GM12878 (cell line): ENCODE measurements around the gene CDCA3. TPM values are rescaled to one million over a fixed set of nuclear protein-coding genes. Genes with fewer than 3 reads are reported as not detected.

Experiments used
- ATF7 ChIP-seq: fragments of 450-650 bp; IDR thresholded peaks from 2 replicates; pipeline ENCODE4 v1.6.1; 2016; ENCODE audit warnings: low read depth, mild to moderate bottlenecking
- CBX3 ChIP-seq: fragments of 200-600 bp; sonication (generic); IDR thresholded peaks from 2 replicates; pipeline ENCODE4 v1.6.1; 2016; ENCODE audit warnings: low read depth, borderline replicate concordance
- CHD4 ChIP-seq: fragments of 200-600 bp; sonication (generic); IDR thresholded peaks from 2 replicates; pipeline ENCODE4 v1.6.1; 2016; ENCODE audit warnings: mild to moderate bottlenecking
- CREM ChIP-seq: IDR thresholded peaks from 2 replicates; pipeline ENCODE4 v1.6.1; 2014; ENCODE audit warnings: antibody characterized with exemption, low read depth
- ESRRA ChIP-seq: IDR thresholded peaks from 2 replicates; pipeline ENCODE4 v1.6.1; 2012; ENCODE audit warnings: mild to moderate bottlenecking, low read length, improper control_type of control experiment
- FOXM1 ChIP-seq: IDR thresholded peaks from 2 replicates; pipeline ENCODE4 v1.6.1; 2012; ENCODE audit warnings: low read depth, mild to moderate bottlenecking, inconsistent platforms, low read length, moderate library complexity
- IKZF2 ChIP-seq, 2 experiments: fragments of 450-650 bp; IDR thresholded peaks; 2 replicates each; pipeline ENCODE4 v1.6.1; 2017; ENCODE audit warnings: mild to moderate bottlenecking in 2 of 2, moderate library complexity in 2 of 2
- IRF4 ChIP-seq: IDR thresholded peaks from 2 replicates; pipeline ENCODE4 v1.6.1; 2011; ENCODE audit warnings: low read depth, low read length
- KLF5 ChIP-seq: fragments of 450-650 bp; IDR thresholded peaks from 2 replicates; pipeline ENCODE4 v1.6.1; 2014; ENCODE audit warnings: mild to moderate bottlenecking; ENCODE audit not compliant: partially characterized antibody
- NFIC ChIP-seq: IDR thresholded peaks from 2 replicates; pipeline ENCODE4 v1.6.1; 2012; ENCODE audit warnings: low read depth, mild to moderate bottlenecking, inconsistent platforms, low read length, moderate library complexity
- PML ChIP-seq: IDR thresholded peaks from 2 replicates; pipeline ENCODE4 v1.6.1; 2012; ENCODE audit warnings: low read length, inconsistent platforms
- RCOR1 ChIP-seq: conservative IDR thresholded peaks from 2 replicates; pipeline ENCODE4 v1.6.1; 2012; ENCODE audit warnings: low read depth, low read length, improper control_type of control experiment
- RFX5 ChIP-seq: IDR thresholded peaks from 2 replicates; pipeline ENCODE4 v1.6.1; 2011; ENCODE audit warnings: low read depth, low read length, improper control_type of control experiment
- SMAD5 ChIP-seq: IDR thresholded peaks from 2 replicates; pipeline ENCODE4 v1.6.1; 2016; ENCODE audit warnings: antibody characterized with exemption, low read depth
- SMARCA5 ChIP-seq: fragments of 450-650 bp; IDR thresholded peaks from 2 replicates; pipeline ENCODE4 v1.6.1; 2017; ENCODE audit warnings: mild to moderate bottlenecking
- SREBF1 ChIP-seq: IDR thresholded peaks from 2 replicates; pipeline ENCODE4 v1.6.1; 2012; ENCODE audit warnings: mild to moderate bottlenecking, low read length
- STAT1 ChIP-seq: fragments of 450-650 bp; conservative IDR thresholded peaks from 2 replicates; pipeline ENCODE4 v1.6.1; 2014; ENCODE audit warnings: antibody characterized with exemption, mild to moderate bottlenecking
- SUPT20H ChIP-seq: IDR thresholded peaks from 2 replicates; pipeline ENCODE4 v1.6.1; 2011; ENCODE audit warnings: low read depth, mild to moderate bottlenecking, low read length, moderate library complexity, borderline replicate concordance; ENCODE audit not compliant: control insufficient read depth
- SUZ12 ChIP-seq: fragments of 200-600 bp; sonication (generic); IDR thresholded peaks from one replicate; pipeline ENCODE4 v1.6.1; 2018; ENCODE audit warnings: antibody characterized with exemption, mild to moderate bottlenecking; ENCODE audit not compliant: unreplicated experiment
- TAF1 ChIP-seq: IDR thresholded peaks from 2 replicates; pipeline ENCODE4 v1.6.1; 2011; ENCODE audit warnings: mild to moderate bottlenecking, low read depth, low read length, borderline replicate concordance
- TARDBP ChIP-seq: IDR thresholded peaks from 2 replicates; pipeline ENCODE4 v1.6.1; 2016; ENCODE audit warnings: borderline replicate concordance
- TBL1XR1 ChIP-seq: IDR thresholded peaks from 2 replicates; pipeline ENCODE4 v1.6.1; 2012; ENCODE audit warnings: low read depth, low read length, improper control_type of control experiment
- ZNF274 ChIP-seq: IDR thresholded peaks from one replicate; pipeline ENCODE4 v1.8.0; 2011; ENCODE audit not compliant: insufficient read length, insufficient read depth
- ZNF622 ChIP-seq: fragments of 450-650 bp; IDR thresholded peaks from 2 replicates; pipeline ENCODE4 v1.6.1; 2017; ENCODE audit warnings: mild to moderate bottlenecking, inconsistent platforms
- polyA plus RNA-seq, 11 experiments: library from polyadenylated mRNA; depleted of rRNA in 4 of 11; unstranded in 6 of 11; stranded (reverse) in 5 of 11; fragments of >200 nt; fragmentation: Nextera tagmentation in 4 of 11; fragmentation: Illumina TruSeq in 1 of 11; extraction: Ambion mirVana in 4 of 11; extraction: Trizol in 1 of 11; gene quantifications; 1 replicate in 1 of 11; 2 replicates in 10 of 11; pipeline versions ENCODE4 v1.2.1 to v1.2.3, GENCODE V29; 2011 to 2016; ENCODE audit warnings: inconsistent platforms in 2 of 11, missing spikeins in 2 of 11, low read depth in 1 of 11
- total RNA-seq, 4 experiments: library from RNA; depleted of rRNA in 3 of 4; stranded (reverse); fragments of >200 nt in 3 of 4; fragmentation: Illumina TruSeq in 1 of 4; extraction: Trizol in 1 of 4; gene quantifications; 2 replicates each; pipeline versions ENCODE4 v1.2.1 to v1.2.3, GENCODE V29; 2013 to 2021
- TF ChIP-seq, protein P1 (sequence below): fragments of 450-650 bp; IDR thresholded peaks from 2 replicates; pipeline ENCODE4 v1.6.1; 2017; ENCODE audit warnings: mild to moderate bottlenecking, moderate library complexity
- TF ChIP-seq, protein P2 (sequence below): fragments of 450-650 bp; IDR thresholded peaks from 2 replicates; pipeline ENCODE4 v1.6.1; 2014; ENCODE audit warnings: mild to moderate bottlenecking
- TF ChIP-seq, protein P3 (sequence below): fragments of 450-650 bp; conservative IDR thresholded peaks from 2 replicates; pipeline ENCODE4 v1.6.1; 2017; ENCODE audit warnings: mild to moderate bottlenecking, moderate library complexity

The CDCA3 gene
- total and polyA plus RNA-seq, 10 of the 15 experiments (the other 5 are each of a cell fraction or from before 2014, with no cell fraction given) = 34.5 to 148 (median 97.4) TPM

DNA sequence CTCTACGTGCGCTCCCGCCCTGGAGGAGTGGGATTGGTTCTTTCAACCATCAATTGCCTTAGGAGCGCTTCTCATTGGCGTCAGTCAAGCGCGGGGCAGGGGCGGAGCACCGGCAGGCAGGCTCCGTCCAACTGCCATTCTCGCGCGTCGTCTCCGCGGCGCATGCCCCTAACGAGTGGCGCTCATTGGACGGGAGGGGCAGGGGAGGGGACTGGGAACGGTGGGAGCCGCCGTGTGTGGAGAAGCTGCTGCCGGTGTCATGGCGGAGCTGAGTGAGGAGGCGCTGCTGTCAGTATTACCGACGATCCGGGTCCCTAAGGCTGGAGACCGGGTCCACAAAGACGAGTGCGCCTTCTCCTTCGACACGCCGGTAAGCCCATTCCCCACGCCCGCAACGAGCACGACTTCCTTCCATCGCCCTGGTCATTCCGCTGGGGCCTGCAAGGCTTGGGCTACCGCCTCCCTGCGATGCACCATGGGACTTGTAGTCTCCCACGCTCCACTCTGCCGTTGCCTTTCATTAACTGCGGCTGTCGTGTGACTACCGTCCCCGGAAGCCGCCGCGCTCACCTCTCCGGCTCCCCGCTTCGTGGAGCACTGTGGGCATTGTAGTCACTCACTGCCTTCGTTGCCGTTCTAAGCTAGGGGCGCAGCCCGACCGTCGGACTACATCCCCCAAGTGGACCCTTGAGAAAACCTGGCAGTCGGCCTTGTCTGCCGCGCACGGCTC lies 1.0 kb upstream of the CDCA3 start, which contains the start of gene USP5 (continued):
- TF ChIP-seq, protein P1, sequence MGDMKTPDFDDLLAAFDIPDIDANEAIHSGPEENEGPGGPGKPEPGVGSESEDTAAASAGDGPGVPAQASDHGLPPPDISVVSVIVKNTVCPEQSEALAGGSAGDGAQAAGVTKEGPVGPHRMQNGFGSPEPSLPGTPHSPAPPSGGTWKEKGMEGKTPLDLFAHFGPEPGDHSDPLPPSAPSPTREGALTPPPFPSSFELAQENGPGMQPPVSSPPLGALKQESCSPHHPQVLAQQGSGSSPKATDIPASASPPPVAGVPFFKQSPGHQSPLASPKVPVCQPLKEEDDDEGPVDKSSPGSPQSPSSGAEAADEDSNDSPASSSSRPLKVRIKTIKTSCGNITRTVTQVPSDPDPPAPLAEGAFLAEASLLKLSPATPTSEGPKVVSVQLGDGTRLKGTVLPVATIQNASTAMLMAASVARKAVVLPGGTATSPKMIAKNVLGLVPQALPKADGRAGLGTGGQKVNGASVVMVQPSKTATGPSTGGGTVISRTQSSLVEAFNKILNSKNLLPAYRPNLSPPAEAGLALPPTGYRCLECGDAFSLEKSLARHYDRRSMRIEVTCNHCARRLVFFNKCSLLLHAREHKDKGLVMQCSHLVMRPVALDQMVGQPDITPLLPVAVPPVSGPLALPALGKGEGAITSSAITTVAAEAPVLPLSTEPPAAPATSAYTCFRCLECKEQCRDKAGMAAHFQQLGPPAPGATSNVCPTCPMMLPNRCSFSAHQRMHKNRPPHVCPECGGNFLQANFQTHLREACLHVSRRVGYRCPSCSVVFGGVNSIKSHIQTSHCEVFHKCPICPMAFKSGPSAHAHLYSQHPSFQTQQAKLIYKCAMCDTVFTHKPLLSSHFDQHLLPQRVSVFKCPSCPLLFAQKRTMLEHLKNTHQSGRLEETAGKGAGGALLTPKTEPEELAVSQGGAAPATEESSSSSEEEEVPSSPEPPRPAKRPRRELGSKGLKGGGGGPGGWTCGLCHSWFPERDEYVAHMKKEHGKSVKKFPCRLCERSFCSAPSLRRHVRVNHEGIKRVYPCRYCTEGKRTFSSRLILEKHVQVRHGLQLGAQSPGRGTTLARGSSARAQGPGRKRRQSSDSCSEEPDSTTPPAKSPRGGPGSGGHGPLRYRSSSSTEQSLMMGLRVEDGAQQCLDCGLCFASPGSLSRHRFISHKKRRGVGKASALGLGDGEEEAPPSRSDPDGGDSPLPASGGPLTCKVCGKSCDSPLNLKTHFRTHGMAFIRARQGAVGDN = no peak
- TF ChIP-seq IKZF2 (IDR thresholded peaks at IDR 0.05) (no peak), ZNF274 (no peak), RFX5 (no peak), PML (no peak), IRF4 (no peak), STAT1 (peak; percentile 94; the same call in 1 of the 2 replicates), KLF5 (peak; percentile 77), TBL1XR1 (0 out of 2 replicates have a peak, but pooled peaks have one; percentile 23), ZNF622 (no peak), SMARCA5 (no peak), FOXM1 (no peak), TARDBP (peak; percentile 100), SUZ12 (no peak), ATF7 (peak; percentile 66), CHD4 (no peak), TAF1 (peak; percentile 63), NFIC (no peak), SMAD5 (peak; percentile 33), CREM (peak; percentile 99), SUPT20H (no peak), SREBF1 (peak; percentile 96), CBX3 (no peak), RCOR1 (no peak), ESRRA (peak; percentile 91; the same call in 1 of the 2 replicates)
- TF ChIP-seq, protein P2, sequence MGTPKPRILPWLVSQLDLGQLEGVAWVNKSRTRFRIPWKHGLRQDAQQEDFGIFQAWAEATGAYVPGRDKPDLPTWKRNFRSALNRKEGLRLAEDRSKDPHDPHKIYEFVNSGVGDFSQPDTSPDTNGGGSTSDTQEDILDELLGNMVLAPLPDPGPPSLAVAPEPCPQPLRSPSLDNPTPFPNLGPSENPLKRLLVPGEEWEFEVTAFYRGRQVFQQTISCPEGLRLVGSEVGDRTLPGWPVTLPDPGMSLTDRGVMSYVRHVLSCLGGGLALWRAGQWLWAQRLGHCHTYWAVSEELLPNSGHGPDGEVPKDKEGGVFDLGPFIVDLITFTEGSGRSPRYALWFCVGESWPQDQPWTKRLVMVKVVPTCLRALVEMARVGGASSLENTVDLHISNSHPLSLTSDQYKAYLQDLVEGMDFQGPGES = peak; percentile 80
- TF ChIP-seq, protein P3, sequence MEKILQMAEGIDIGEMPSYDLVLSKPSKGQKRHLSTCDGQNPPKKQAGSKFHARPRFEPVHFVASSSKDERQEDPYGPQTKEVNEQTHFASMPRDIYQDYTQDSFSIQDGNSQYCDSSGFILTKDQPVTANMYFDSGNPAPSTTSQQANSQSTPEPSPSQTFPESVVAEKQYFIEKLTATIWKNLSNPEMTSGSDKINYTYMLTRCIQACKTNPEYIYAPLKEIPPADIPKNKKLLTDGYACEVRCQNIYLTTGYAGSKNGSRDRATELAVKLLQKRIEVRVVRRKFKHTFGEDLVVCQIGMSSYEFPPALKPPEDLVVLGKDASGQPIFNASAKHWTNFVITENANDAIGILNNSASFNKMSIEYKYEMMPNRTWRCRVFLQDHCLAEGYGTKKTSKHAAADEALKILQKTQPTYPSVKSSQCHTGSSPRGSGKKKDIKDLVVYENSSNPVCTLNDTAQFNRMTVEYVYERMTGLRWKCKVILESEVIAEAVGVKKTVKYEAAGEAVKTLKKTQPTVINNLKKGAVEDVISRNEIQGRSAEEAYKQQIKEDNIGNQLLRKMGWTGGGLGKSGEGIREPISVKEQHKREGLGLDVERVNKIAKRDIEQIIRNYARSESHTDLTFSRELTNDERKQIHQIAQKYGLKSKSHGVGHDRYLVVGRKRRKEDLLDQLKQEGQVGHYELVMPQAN = peak; percentile 48; the same call in 1 of the 2 replicates
